ENCODE results near the gene TIAM2.
"Not testable (repeated sequence)": the region's sequence is repeated elsewhere in the genome, so short reads cannot be mapped to it uniquely, and the experiment has no call there.

The TIAM2 gene

GRCh38 chr6:155260686-155261085 is 265.6 kb downstream of the TIAM2 start:
- DNase-seq (ENCODE audit: low read depth, low spot score) = no peak

- DNase-seq (ENCODE audit: low read depth, low spot score) = no peak
Observed at GRCh38 chr6:155261111-155261900, 266.2 kb downstream of the TIAM2 start.

GRCh38 chr6:155262655-155263054 is 267.5 kb downstream of the TIAM2 start:
- no peak for DNase-seq (ENCODE audit: low read depth, low spot score)

- no peak for DNase-seq (ENCODE audit: low read depth, low spot score)
Observed at GRCh38 chr6:155263373-155264063, 268.4 kb downstream of the TIAM2 start, which contains the start of gene CLDN20. Gene CLDN20, plus strand, starts transcription at chr6:155264013. Its CDS starts 11,707 bp downstream, at chr6:155275720.

GRCh38 chr6:155264693-155265320 is 269.7 kb downstream of the TIAM2 start:
- no peak for DNase-seq (ENCODE audit: low read depth, low spot score)

GRCh38 chr6:155265843-155266535 is 270.9 kb downstream of the TIAM2 start:
- DNase-seq (ENCODE audit: low read depth, low spot score) = no peak

- DNase-seq (ENCODE audit: low read depth, low spot score) = no peak
Observed at GRCh38 chr6:155267411-155267810, 272.3 kb downstream of the TIAM2 start.

GRCh38 chr6:155268088-155268867 is 273.2 kb downstream of the TIAM2 start:
- DNase-seq (ENCODE audit: low read depth, low spot score) = not testable (repeated sequence)

GRCh38 chr6:155269765-155270164 is 274.6 kb downstream of the TIAM2 start:
- DNase-seq (ENCODE audit: low read depth, low spot score) = no peak

GRCh38 chr6:155270561-155271091 is 275.5 kb downstream of the TIAM2 start:
- DNase-seq (ENCODE audit: low read depth, low spot score) = no peak

- no peak for DNase-seq (ENCODE audit: low read depth, low spot score)
Observed at GRCh38 chr6:155271145-155271544, 276.0 kb downstream of the TIAM2 start.

- DNase-seq (ENCODE audit: low read depth, low spot score) = no peak
Observed at GRCh38 chr6:155272353-155273232, 277.5 kb downstream of the TIAM2 start.

- no peak for DNase-seq (ENCODE audit: low read depth, low spot score)
Observed at GRCh38 chr6:155273431-155273830, 278.3 kb downstream of the TIAM2 start.

GRCh38 chr6:155274106-155274505 is 279.0 kb downstream of the TIAM2 start:
- no peak for DNase-seq (ENCODE audit: low read depth, low spot score)

GRCh38 chr6:155274533-155274932 is 279.4 kb downstream of the TIAM2 start:
- DNase-seq (ENCODE audit: low read depth, low spot score) = no peak

GRCh38 chr6:155275808-155276480 is 280.8 kb downstream of the TIAM2 start:
- no peak for DNase-seq (ENCODE audit: low read depth, low spot score)

- DNase-seq (ENCODE audit: low read depth, low spot score) = no peak
Observed at GRCh38 chr6:155276638-155277037, 281.5 kb downstream of the TIAM2 start.

- no peak for DNase-seq (ENCODE audit: low read depth, low spot score)
Observed at GRCh38 chr6:155278319-155279049, 283.4 kb downstream of the TIAM2 start.

GRCh38 chr6:155284775-155285174 is 289.7 kb downstream of the TIAM2 start:
- no peak for DNase-seq (ENCODE audit: low read depth, low spot score)

All from activated CD4-positive, CD25-positive, alpha-beta regulatory T cell treated with anti-CD3 and anti-CD28 coated beads, Interleukin-2, amount 50 U/mL, for 16 hours (primary cell).